ENCODE results near the gene C2CD3.

- TF ChIP-seq CTCF (IDR thresholded peaks at IDR 0.05): no peak
- no peak for TF ChIP-seq POLR2A (IDR thresholded peaks at IDR 0.05)
Observed at GRCh38 chr11:74106124-74106523, 64.7 kb downstream of the C2CD3 start.

All from upper lobe of left lung (tissue), 4 donors.